ENCODE data around the gene MAP3K19.

Gene MAP3K19

GRCh38 chr2:135029481-135030134 is 17.6 kb downstream of the MAP3K19 start:
- Histone ChIP-seq H3K4ac (ENCODE audit: low read depth, low read length) (no peak overlapping the region), H3K79me2 (ENCODE audit: control insufficient read depth, insufficient read depth, low read length) (no peaks in the 10 kb centered on the region), H4K8ac (ENCODE audit: low read depth, low read length) (no peak overlapping the region), H3K79me1 (ENCODE audit: low read length) (no peaks in the 10 kb centered on the region), H2BK120ac (ENCODE audit: low read depth, low read length) (no peak overlapping the region), H2BK5ac (ENCODE audit: low read length) (no peak overlapping the region), H4K5ac (ENCODE audit: low read length) (no peak overlapping the region), H3K27me3 (ENCODE audit: insufficient read depth, low read length, poor library complexity) (no peaks in the 10 kb centered on the region), H3K27ac (ENCODE audit: low read depth, low read length) (no peak overlapping the region), H3K4me1 (ENCODE audit: control insufficient read depth, low read depth, low read length) (no peaks in the 10 kb centered on the region), H3K23ac (ENCODE audit: low read length) (no peak overlapping the region), H3K4me3 (ENCODE audit: low read length) (no peak overlapping the region), H3K56ac (ENCODE audit: low read length) (no peak overlapping the region), H3K18ac (ENCODE audit: low read length) (no peak overlapping the region), H3K4me2 (ENCODE audit: low read length) (no peak overlapping the region), H3K36me3 (ENCODE audit: control insufficient read depth, insufficient read depth, low read length) (no peaks in the 10 kb centered on the region), H2AK5ac (ENCODE audit: low read length) (no peak overlapping the region), H2BK15ac (replicated peaks; ENCODE audit: low read depth) (no peak overlapping the region), H3K9ac (ENCODE audit: low read length) (no peak overlapping the region)
- no peak for DNase-seq
- no CpG with 5 or more reads among the region's 2 CpGs for WGBS (ENCODE audit: extremely low coverage, insufficient coverage, low lambda C conversion rate)

GRCh38 chr2:135023886-135024485 is 23.3 kb downstream of the MAP3K19 start:
- Histone ChIP-seq H3K4me2 (ENCODE audit: low read length) (no peak overlapping the region), H4K8ac (ENCODE audit: low read depth, low read length) (no peak overlapping the region), H3K27ac (ENCODE audit: low read depth, low read length) (no peak overlapping the region), H2BK15ac (replicated peaks; ENCODE audit: low read depth) (no peak overlapping the region), H3K9ac (ENCODE audit: low read length) (no peak overlapping the region), H3K56ac (ENCODE audit: low read length) (no peak overlapping the region), H3K18ac (ENCODE audit: low read length) (no peak overlapping the region), H3K23ac (ENCODE audit: low read length) (no peak overlapping the region), H2BK120ac (ENCODE audit: low read depth, low read length) (no peak overlapping the region), H2BK5ac (ENCODE audit: low read length) (no peak overlapping the region), H3K36me3 (ENCODE audit: control insufficient read depth, insufficient read depth, low read length) (no peaks in the 10 kb centered on the region), H3K79me2 (ENCODE audit: control insufficient read depth, insufficient read depth, low read length) (no peaks in the 10 kb centered on the region), H3K27me3 (ENCODE audit: insufficient read depth, low read length, poor library complexity) (no peaks in the 10 kb centered on the region), H3K79me1 (ENCODE audit: low read length) (no peaks in the 10 kb centered on the region), H2AK5ac (ENCODE audit: low read length) (no peak overlapping the region), H3K4me3 (ENCODE audit: low read length) (no peak overlapping the region), H3K4ac (ENCODE audit: low read depth, low read length) (no peak overlapping the region), H4K5ac (ENCODE audit: low read length) (no peak overlapping the region), H3K4me1 (ENCODE audit: control insufficient read depth, low read depth, low read length) (no peaks in the 10 kb centered on the region)
- no peak for DNase-seq
- WGBS (ENCODE audit: extremely low coverage, insufficient coverage, low lambda C conversion rate), result no CpG with 5 or more reads among the region's 5 CpGs

- Histone ChIP-seq H2BK120ac (ENCODE audit: low read depth, low read length) (no peak overlapping the region), H2BK5ac (ENCODE audit: low read length) (no peak overlapping the region), H2BK15ac (replicated peaks; ENCODE audit: low read depth) (no peak overlapping the region), H3K18ac (ENCODE audit: low read length) (no peak overlapping the region), H3K79me2 (ENCODE audit: control insufficient read depth, insufficient read depth, low read length) (no peaks in the 10 kb centered on the region), H3K4me1 (ENCODE audit: control insufficient read depth, low read depth, low read length) (no peaks in the 10 kb centered on the region), H3K56ac (ENCODE audit: low read length) (no peak overlapping the region), H3K27me3 (ENCODE audit: insufficient read depth, low read length, poor library complexity) (no peaks in the 10 kb centered on the region), H3K4ac (ENCODE audit: low read depth, low read length) (no peak overlapping the region), H2AK5ac (ENCODE audit: low read length) (no peak overlapping the region), H3K23ac (ENCODE audit: low read length) (no peak overlapping the region), H3K4me2 (ENCODE audit: low read length) (no peak overlapping the region), H3K9ac (ENCODE audit: low read length) (no peak overlapping the region), H3K79me1 (ENCODE audit: low read length) (no peaks in the 10 kb centered on the region), H3K36me3 (ENCODE audit: control insufficient read depth, insufficient read depth, low read length) (no peaks in the 10 kb centered on the region), H3K27ac (ENCODE audit: low read depth, low read length) (no peak overlapping the region), H4K8ac (ENCODE audit: low read depth, low read length) (no peak overlapping the region), H4K5ac (ENCODE audit: low read length) (no peak overlapping the region), H3K4me3 (ENCODE audit: low read length) (no peak overlapping the region)
- no peak for DNase-seq
- no CpG with 5 or more reads among the region's 10 CpGs for WGBS (ENCODE audit: extremely low coverage, insufficient coverage, low lambda C conversion rate)
Observed at GRCh38 chr2:135022952-135023880, 24.0 kb downstream of the MAP3K19 start.

GRCh38 chr2:135021618-135022017 is 25.6 kb downstream of the MAP3K19 start:
- no peak for DNase-seq
- Histone ChIP-seq H2BK5ac (ENCODE audit: low read length) (no peak overlapping the region), H3K4me2 (ENCODE audit: low read length) (no peak overlapping the region), H3K36me3 (ENCODE audit: control insufficient read depth, insufficient read depth, low read length) (no peaks in the 10 kb centered on the region), H3K4me3 (ENCODE audit: low read length) (no peak overlapping the region), H3K23ac (ENCODE audit: low read length) (no peak overlapping the region), H3K4me1 (ENCODE audit: control insufficient read depth, low read depth, low read length) (no peaks in the 10 kb centered on the region), H3K27me3 (ENCODE audit: insufficient read depth, low read length, poor library complexity) (no peaks in the 10 kb centered on the region), H3K79me2 (ENCODE audit: control insufficient read depth, insufficient read depth, low read length) (no peaks in the 10 kb centered on the region), H4K5ac (ENCODE audit: low read length) (no peak overlapping the region), H3K79me1 (ENCODE audit: low read length) (no peaks in the 10 kb centered on the region), H3K18ac (ENCODE audit: low read length) (no peak overlapping the region), H3K27ac (ENCODE audit: low read depth, low read length) (no peak overlapping the region), H2BK15ac (replicated peaks; ENCODE audit: low read depth) (no peak overlapping the region), H3K4ac (ENCODE audit: low read depth, low read length) (no peak overlapping the region), H4K8ac (ENCODE audit: low read depth, low read length) (no peak overlapping the region), H2AK5ac (ENCODE audit: low read length) (no peak overlapping the region), H3K9ac (ENCODE audit: low read length) (no peak overlapping the region), H3K56ac (ENCODE audit: low read length) (no peak overlapping the region), H2BK120ac (ENCODE audit: low read depth, low read length) (no peak overlapping the region)
- WGBS (ENCODE audit: extremely low coverage, insufficient coverage, low lambda C conversion rate), result no CpG with 5 or more reads among the region's 1 CpG

GRCh38 chr2:135011633-135012032 is 35.6 kb downstream of the MAP3K19 start:
- H3K27ac ChIP-seq (ENCODE audit: low read depth, low read length), result no peak overlapping the region
- H3K23ac ChIP-seq (ENCODE audit: low read length), result no peak overlapping the region
- H2AK5ac ChIP-seq (ENCODE audit: low read length), result no peak overlapping the region
- no peak overlapping the region for H2BK15ac ChIP-seq (replicated peaks; ENCODE audit: low read depth)
- no peaks in the 10 kb centered on the region for H3K27me3 ChIP-seq (ENCODE audit: insufficient read depth, low read length, poor library complexity)
- no peak overlapping the region for H4K5ac ChIP-seq (ENCODE audit: low read length)
- H3K79me1 ChIP-seq (ENCODE audit: low read length), result no peaks in the 10 kb centered on the region
- H3K56ac ChIP-seq (ENCODE audit: low read length), result no peak overlapping the region
- no peak overlapping the region for H3K9ac ChIP-seq (ENCODE audit: low read length)
- no peak overlapping the region for H3K4ac ChIP-seq (ENCODE audit: low read depth, low read length)
- H3K18ac ChIP-seq (ENCODE audit: low read length), result no peak overlapping the region
- no peak overlapping the region for H4K8ac ChIP-seq (ENCODE audit: low read depth, low read length)
- no peaks in the 10 kb centered on the region for H3K79me2 ChIP-seq (ENCODE audit: control insufficient read depth, insufficient read depth, low read length)
- H3K36me3 ChIP-seq (ENCODE audit: control insufficient read depth, insufficient read depth, low read length), result no peaks in the 10 kb centered on the region
- H3K4me2 ChIP-seq (ENCODE audit: low read length), result no peak overlapping the region
- H2BK5ac ChIP-seq (ENCODE audit: low read length), result no peak overlapping the region
- H2BK120ac ChIP-seq (ENCODE audit: low read depth, low read length), result no peak overlapping the region
- no peak for DNase-seq
- H3K4me1 ChIP-seq (ENCODE audit: control insufficient read depth, low read depth, low read length), result no peaks in the 10 kb centered on the region
- H3K4me3 ChIP-seq (ENCODE audit: low read length), result no peak overlapping the region
